B cell (primary cell): ENCODE measurements around the gene TXNDC17.
A peak's percentile ranks its signal among the peaks of the same experiment; 100 is the strongest.

Experiments used
- EZH2 ChIP-seq: IDR thresholded peaks from 2 replicates; pipeline ENCODE4 v1.6.1; 2012; ENCODE audit warnings: borderline replicate concordance, low read depth, mild to moderate bottlenecking, moderate library complexity, low read length; ENCODE audit not compliant: insufficient read depth, poor library complexity, severe bottlenecking
- TF ChIP-seq, protein P1 (sequence below): fragments of 200-600 bp; IDR thresholded peaks from one replicate; pipeline ENCODE4 v1.8.0; 2022; ENCODE audit warnings: antibody characterized with exemption, mild to moderate bottlenecking

DNA sequence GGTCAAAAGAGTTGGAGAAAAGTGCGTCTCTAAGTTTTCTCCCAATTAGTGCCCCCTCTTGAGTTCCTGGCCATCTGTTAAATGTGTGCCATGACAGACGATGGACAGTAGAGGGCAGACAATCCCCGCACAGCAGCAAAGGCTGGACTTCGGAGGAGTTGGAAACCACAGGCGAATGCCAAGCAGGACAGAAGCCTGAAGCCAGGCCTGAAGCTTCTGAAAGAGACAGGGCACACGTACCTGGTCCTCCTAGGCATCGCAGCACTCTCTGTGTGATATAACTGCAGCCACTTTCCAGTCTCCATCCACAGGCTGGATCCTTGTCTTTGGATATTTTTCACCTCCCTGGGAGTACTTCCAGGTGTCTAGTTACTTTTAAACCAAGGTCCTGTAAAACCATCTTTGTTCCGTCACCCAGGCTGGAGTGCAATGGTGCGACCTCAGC lies 25.2 kb downstream of the TXNDC17 start:
- TF ChIP-seq, protein P1, sequence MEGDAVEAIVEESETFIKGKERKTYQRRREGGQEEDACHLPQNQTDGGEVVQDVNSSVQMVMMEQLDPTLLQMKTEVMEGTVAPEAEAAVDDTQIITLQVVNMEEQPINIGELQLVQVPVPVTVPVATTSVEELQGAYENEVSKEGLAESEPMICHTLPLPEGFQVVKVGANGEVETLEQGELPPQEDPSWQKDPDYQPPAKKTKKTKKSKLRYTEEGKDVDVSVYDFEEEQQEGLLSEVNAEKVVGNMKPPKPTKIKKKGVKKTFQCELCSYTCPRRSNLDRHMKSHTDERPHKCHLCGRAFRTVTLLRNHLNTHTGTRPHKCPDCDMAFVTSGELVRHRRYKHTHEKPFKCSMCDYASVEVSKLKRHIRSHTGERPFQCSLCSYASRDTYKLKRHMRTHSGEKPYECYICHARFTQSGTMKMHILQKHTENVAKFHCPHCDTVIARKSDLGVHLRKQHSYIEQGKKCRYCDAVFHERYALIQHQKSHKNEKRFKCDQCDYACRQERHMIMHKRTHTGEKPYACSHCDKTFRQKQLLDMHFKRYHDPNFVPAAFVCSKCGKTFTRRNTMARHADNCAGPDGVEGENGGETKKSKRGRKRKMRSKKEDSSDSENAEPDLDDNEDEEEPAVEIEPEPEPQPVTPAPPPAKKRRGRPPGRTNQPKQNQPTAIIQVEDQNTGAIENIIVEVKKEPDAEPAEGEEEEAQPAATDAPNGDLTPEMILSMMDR = peak; percentile 84
- no peak for TF ChIP-seq EZH2
